Measurements from ENCODE around the gene GRID2. TPM values are rescaled to one million over a fixed set of nuclear protein-coding genes. Genes with fewer than 3 reads are reported as not detected.

GRID2 gene
- total and polyA plus RNA-seq, 9 of the 15 experiments (the other 6 are each of a cell fraction or from before 2014, with no cell fraction given): 0.04 TPM; not detected in 7

GRCh38 chr4:92789741-92790140 lies 486.0 kb downstream of the GRID2 start (continued):
- TF ChIP-seq E2F8 (IDR thresholded peaks at IDR 0.05; ENCODE audit: low read depth, partially characterized antibody) (no peak), ZNF217 (CRISPR knock-in tag; IDR thresholded peaks at IDR 0.05) (no peak), TBL1XR1 (IDR thresholded peaks at IDR 0.05; ENCODE audit: low read length in 2 of 2) (no peak), ZNF354B (CRISPR knock-in tag; IDR thresholded peaks at IDR 0.05) (no peak), CHD7 (IDR thresholded peaks at IDR 0.05; ENCODE audit: low read depth, low read length) (no peak), MYNN (IDR thresholded peaks at IDR 0.05) (no peak), MYNN (CRISPR knock-in tag; IDR thresholded peaks at IDR 0.05) (no peak), BCLAF1 (IDR thresholded peaks at IDR 0.05; ENCODE audit: borderline replicate concordance in 1 of 2, control insufficient read depth in 1 of 2, low read depth in 2 of 2, low read length in 1 of 2) (no peak), NEUROD1 (IDR thresholded peaks at IDR 0.05; ENCODE audit: borderline replicate concordance, low read depth, low read length, partially characterized antibody) (no peak), DPF2 (IDR thresholded peaks at IDR 0.05) (no peak), HES1 (IDR thresholded peaks at IDR 0.05; ENCODE audit: low read depth) (no peak)
